GM19099 (cell line): ENCODE results near the gene ARL13A.

ENCODE experiments used
- POLR2A ChIP-seq: IDR thresholded peaks from 3 replicates; pipeline ENCODE4 v1.6.1; 2011; ENCODE audit warnings: low read depth; ENCODE audit not compliant: insufficient read length; ENCODE audit errors: extremely low read depth

ARL13A gene

DNA sequence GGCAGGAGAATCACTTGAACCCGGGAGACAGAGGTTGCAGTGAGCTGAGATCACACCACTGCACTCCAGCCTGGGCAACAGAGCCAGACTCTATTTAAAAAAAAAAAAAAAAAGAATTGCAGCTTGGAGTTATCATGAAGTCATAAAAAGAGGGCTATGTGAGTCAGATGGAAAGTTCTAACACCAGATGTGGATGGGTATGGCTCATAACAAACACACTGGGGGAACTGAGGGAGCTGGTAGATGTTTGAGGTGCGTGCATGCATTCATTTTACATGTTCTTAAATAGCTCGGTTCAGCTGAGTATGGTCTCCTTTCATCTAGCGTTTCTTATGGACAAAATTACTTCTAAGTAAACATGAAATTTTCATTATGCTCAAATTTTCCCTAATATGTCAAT is 70.7 kb downstream of the ARL13A start:
- no peak for TF ChIP-seq POLR2A
